GM21576 (cell line): ENCODE results near the gene DNAJC25.
"Not testable (repeated sequence)": the region's sequence is repeated elsewhere in the genome, so short reads cannot be mapped to it uniquely, and the experiment has no call there.

ENCODE experiments used
- ATAC-seq: cut with Tn5 transposase; IDR thresholded peaks from one replicate; pipeline ENCODE4 v1.9.1; 2021; ENCODE audit warnings: mild to moderate bottlenecking, moderate library complexity; ENCODE audit not compliant: unreplicated experiment

Gene DNAJC25

GRCh38 chr9:111631214-111631971 is at the start of gene DNAJC25:
DNAJC25 (plus strand) TSS chr9:111631334; CDS start chr9:111631408, 74 bp downstream.
- peak; percentile 96 for ATAC-seq

GRCh38 chr9:111582888-111583287 is 48.2 kb upstream of the DNAJC25 start:
- ATAC-seq, result no peak

- ATAC-seq, result no peak
Observed at GRCh38 chr9:111586378-111586777, 44.8 kb upstream of the DNAJC25 start.

GRCh38 chr9:111588846-111589245 is 42.3 kb upstream of the DNAJC25 start:
- ATAC-seq, result no peak

GRCh38 chr9:111597852-111598732 is 33.0 kb upstream of the DNAJC25 start:
- peak; percentile 50 for ATAC-seq

GRCh38 chr9:111598733-111599091 is 32.4 kb upstream of the DNAJC25 start:
- no peak for ATAC-seq

GRCh38 chr9:111599092-111599954 is 31.8 kb upstream of the DNAJC25 start, which contains the start of gene PTGR1:
PTGR1 (minus strand) TSS chr9:111599647; CDS start chr9:111597422, 2,225 bp downstream.
- no peak for ATAC-seq

- no peak for ATAC-seq
Observed at GRCh38 chr9:111599955-111600343, 31.2 kb upstream of the DNAJC25 start.

GRCh38 chr9:111601237-111602018 is 29.7 kb upstream of the DNAJC25 start:
- ATAC-seq, result no peak

- no peak for ATAC-seq
Observed at GRCh38 chr9:111603041-111603440, 28.1 kb upstream of the DNAJC25 start.

GRCh38 chr9:111604054-111604615 is 27.0 kb upstream of the DNAJC25 start:
- no peak for ATAC-seq

GRCh38 chr9:111605041-111605559 is 26.0 kb upstream of the DNAJC25 start:
- ATAC-seq, result no peak

- ATAC-seq, result no peak
Observed at GRCh38 chr9:111610149-111610548, 21.0 kb upstream of the DNAJC25 start.

- ATAC-seq, result no peak
Observed at GRCh38 chr9:111610845-111611244, 20.3 kb upstream of the DNAJC25 start.

- no peak for ATAC-seq
Observed at GRCh38 chr9:111613436-111614040, 17.6 kb upstream of the DNAJC25 start.

GRCh38 chr9:111615928-111616327 is 15.2 kb upstream of the DNAJC25 start:
- ATAC-seq, result no peak

GRCh38 chr9:111617349-111617748 is 13.8 kb upstream of the DNAJC25 start:
- ATAC-seq, result not testable (repeated sequence)

- no peak for ATAC-seq
Observed at GRCh38 chr9:111621895-111622480, 9.1 kb upstream of the DNAJC25 start.

- no peak for ATAC-seq
Observed at GRCh38 chr9:111622626-111623025, 8.5 kb upstream of the DNAJC25 start.
